ENCODE results near the gene CELA2A. TPM values are rescaled to one million over a fixed set of nuclear protein-coding genes. Genes with fewer than 3 reads are reported as not detected.

The CELA2A gene
- total RNA-seq, 1 donor from 2014 or later = not detected

Other genes starting within 250 kb of the CELA2A start
- gene FHAD1, start 209.5 kb upstream of the CELA2A start, total RNA-seq = not detected in 2 replicates
- 55.3 and 56.5 TPM in 2 replicates for gene EFHD2, start 46.8 kb upstream of the CELA2A start, total RNA-seq
- gene CTRC, start 18.3 kb upstream of the CELA2A start, total RNA-seq = 0.39 and 0.80 TPM in 2 replicates
- gene CELA2B, start 19.4 kb downstream of the CELA2A start, total RNA-seq = not detected in 2 replicates
- 13.4 and 15.7 TPM in 2 replicates for gene CASP9, start 67.5 kb downstream of the CELA2A start, total RNA-seq
- 35.5 and 35.9 TPM in 2 replicates for gene DNAJC16, start 70.1 kb downstream of the CELA2A start, total RNA-seq
- 8.1 TPM in 2 replicates for gene AGMAT, start 128.3 kb downstream of the CELA2A start, total RNA-seq
- 45.8 and 59.1 TPM in 2 replicates for gene DDI2, start 160.7 kb downstream of the CELA2A start, total RNA-seq
- 100 and 105 TPM in 2 replicates for gene PLEKHM2, start 227.6 kb downstream of the CELA2A start, total RNA-seq